OCI-LY1 (cell line): ENCODE results near the gene PTGDR2.

Experiments
- H2AFZ ChIP-seq: fragments of 200-600 bp; sonication (generic), shearing (Covaris generic); 2 replicates; pipeline ENCODE4 v1.6.0; 2014; ENCODE audit warnings: antibody characterized with exemption, mild to moderate bottlenecking, low read length
- H3F3A ChIP-seq: fragments of 200-600 bp; sonication (generic), shearing (Covaris generic); 2 replicates; pipeline ENCODE4 v1.6.0; 2014; ENCODE audit warnings: mild to moderate bottlenecking, antibody characterized with exemption, low read length, moderate library complexity; ENCODE audit not compliant: insufficient read depth
- H3K27ac ChIP-seq: fragments of 200-600 bp; sonication (generic); 2 replicates; pipeline ENCODE4 v1.5.1; 2014; ENCODE audit warnings: low read length, mixed run types, mild to moderate bottlenecking, low read depth; ENCODE audit not compliant: poor library complexity, severe bottlenecking
- H3K27me3 ChIP-seq: fragments of 200-600 bp; sonication (generic); 2 replicates; pipeline ENCODE4 v1.6.0; 2014; ENCODE audit warnings: antibody characterized with exemption, mild to moderate bottlenecking, low read length, moderate library complexity; ENCODE audit not compliant: insufficient read depth
- H3K36me3 ChIP-seq: fragments of 200-600 bp; sonication (generic); 2 replicates; pipeline ENCODE4 v1.6.1; 2014; ENCODE audit warnings: mild to moderate bottlenecking, antibody characterized with exemption, low read length, moderate library complexity, mixed read lengths; ENCODE audit not compliant: insufficient read depth
- H3K4me1 ChIP-seq: fragments of 200-600 bp; sonication (generic); 2 replicates; pipeline ENCODE4 v1.5.1; 2014; ENCODE audit warnings: mild to moderate bottlenecking, low read length, moderate library complexity; ENCODE audit not compliant: insufficient read depth, severe bottlenecking
- H3K4me2 ChIP-seq: fragments of 200-600 bp; sonication (generic), shearing (Covaris generic); 2 replicates; pipeline ENCODE4 v1.6.1; 2014; ENCODE audit warnings: low read length
- H3K4me3 ChIP-seq: fragments of 200-600 bp; sonication (generic); 2 replicates; pipeline ENCODE4 v1.5.1; 2014; ENCODE audit warnings: low read length, low read depth, mild to moderate bottlenecking, mixed read lengths; ENCODE audit not compliant: poor library complexity, severe bottlenecking
- H3K79me2 ChIP-seq: fragments of 200-600 bp; shearing (Covaris generic); 2 replicates; pipeline ENCODE4 v1.6.1; 2016; ENCODE audit warnings: mixed run types, low read length, mixed read lengths; ENCODE audit not compliant: insufficient read depth
- H3K9ac ChIP-seq: fragments of 200-600 bp; sonication (generic), shearing (Covaris generic); 2 replicates; pipeline ENCODE4 v1.6.1; 2014; ENCODE audit warnings: mild to moderate bottlenecking, low read length, mixed read lengths
- H3K9me2 ChIP-seq: fragments of 200-600 bp; sonication (generic), shearing (Covaris generic); 2 replicates; pipeline ENCODE4 v1.6.1; 2014; ENCODE audit warnings: low read depth, mild to moderate bottlenecking, low read length, mixed read lengths
- H3K9me3 ChIP-seq: fragments of 200-600 bp; shearing (Covaris generic); 2 replicates; pipeline ENCODE4 v1.6.1; 2014; ENCODE audit warnings: low read length, mixed read lengths
- H4K20me1 ChIP-seq: fragments of 200-600 bp; sonication (generic), shearing (Covaris generic); 2 replicates; pipeline ENCODE4 v1.6.0; 2016; ENCODE audit warnings: mild to moderate bottlenecking, low read length; ENCODE audit not compliant: insufficient read depth
- EZH2 ChIP-seq: fragments of 200-600 bp; sonication (generic), shearing (Covaris generic); IDR thresholded peaks from 2 replicates; pipeline ENCODE4 v1.8.0; 2017; ENCODE audit warnings: borderline replicate concordance, mixed run types, mild to moderate bottlenecking, antibody characterized with exemption, low read length, moderate library complexity, mixed read lengths
- TF ChIP-seq, protein P1 (sequence below): fragments of 200-600 bp; sonication (generic), shearing (Covaris generic); IDR thresholded peaks from 2 replicates; pipeline ENCODE4 v1.5.1; 2017; ENCODE audit warnings: mild to moderate bottlenecking, antibody characterized with exemption, low read length, moderate library complexity, mixed read lengths

The PTGDR2 gene

DNA sequence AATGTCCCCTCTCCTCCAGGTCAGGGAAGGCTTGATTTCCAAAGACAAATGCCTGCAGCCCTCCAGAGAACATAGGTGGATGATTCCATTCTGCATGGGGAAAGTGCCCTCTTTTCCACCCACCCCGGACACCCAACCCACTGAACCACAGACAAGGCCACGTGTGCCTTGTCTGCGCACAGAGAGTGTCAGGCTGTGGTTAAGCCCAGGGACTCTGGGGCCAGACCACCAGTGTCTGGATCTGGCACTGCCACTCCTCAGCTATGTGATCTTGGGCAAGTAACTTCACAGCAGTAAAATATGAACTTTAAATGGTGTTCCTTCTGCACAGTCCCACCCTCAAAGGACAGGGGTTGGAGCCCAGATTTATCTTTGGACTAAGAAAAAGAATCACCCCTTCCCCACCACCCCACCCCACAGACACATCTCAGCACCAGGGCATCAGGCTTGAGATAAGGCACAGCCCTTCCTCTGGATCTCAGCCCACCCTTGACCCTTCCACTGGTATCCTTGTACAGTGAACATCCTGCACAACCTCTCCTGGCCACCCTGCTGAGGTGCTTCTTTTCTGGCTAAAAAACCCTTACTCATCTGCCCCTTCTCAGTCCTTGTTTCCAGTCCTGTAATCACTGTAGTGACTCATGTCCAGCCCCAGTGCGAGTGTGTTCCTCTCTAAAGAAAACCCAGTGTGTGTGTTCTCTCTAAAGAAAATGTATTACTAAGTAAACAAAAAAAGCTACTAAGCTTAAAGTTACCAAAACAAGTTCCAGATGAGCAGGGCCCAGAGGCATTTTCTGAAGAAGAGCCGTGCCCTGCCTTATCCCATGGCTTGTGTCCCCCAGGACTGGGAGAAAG, 1.9 kb upstream of the PTGDR2 start:
- no peaks in the 10 kb centered on the region for H3K9me3 ChIP-seq
- peaks cover 1% of the 10 kb centered on the region; the same call in 1 of the 2 replicates for H3K36me3 ChIP-seq
- no peak overlapping the region for H3K4me2 ChIP-seq
- no peaks in the 10 kb centered on the region for H3K79me2 ChIP-seq
- no peak overlapping the region for H3K9ac ChIP-seq
- no peak for TF ChIP-seq EZH2
- TF ChIP-seq, protein P1, sequence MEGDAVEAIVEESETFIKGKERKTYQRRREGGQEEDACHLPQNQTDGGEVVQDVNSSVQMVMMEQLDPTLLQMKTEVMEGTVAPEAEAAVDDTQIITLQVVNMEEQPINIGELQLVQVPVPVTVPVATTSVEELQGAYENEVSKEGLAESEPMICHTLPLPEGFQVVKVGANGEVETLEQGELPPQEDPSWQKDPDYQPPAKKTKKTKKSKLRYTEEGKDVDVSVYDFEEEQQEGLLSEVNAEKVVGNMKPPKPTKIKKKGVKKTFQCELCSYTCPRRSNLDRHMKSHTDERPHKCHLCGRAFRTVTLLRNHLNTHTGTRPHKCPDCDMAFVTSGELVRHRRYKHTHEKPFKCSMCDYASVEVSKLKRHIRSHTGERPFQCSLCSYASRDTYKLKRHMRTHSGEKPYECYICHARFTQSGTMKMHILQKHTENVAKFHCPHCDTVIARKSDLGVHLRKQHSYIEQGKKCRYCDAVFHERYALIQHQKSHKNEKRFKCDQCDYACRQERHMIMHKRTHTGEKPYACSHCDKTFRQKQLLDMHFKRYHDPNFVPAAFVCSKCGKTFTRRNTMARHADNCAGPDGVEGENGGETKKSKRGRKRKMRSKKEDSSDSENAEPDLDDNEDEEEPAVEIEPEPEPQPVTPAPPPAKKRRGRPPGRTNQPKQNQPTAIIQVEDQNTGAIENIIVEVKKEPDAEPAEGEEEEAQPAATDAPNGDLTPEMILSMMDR, result no peak
- peaks cover 4% of the 10 kb centered on the region; the same call in 1 of the 2 replicates for H3K27me3 ChIP-seq
- H3K27ac ChIP-seq, result no peak overlapping the region
- H4K20me1 ChIP-seq, result no peaks in the 10 kb centered on the region
- H3K4me3 ChIP-seq, result no peak overlapping the region
- no peak overlapping the region for H2AFZ ChIP-seq
- H3F3A ChIP-seq, result no peaks in the 10 kb centered on the region
- H3K9me2 ChIP-seq, result no peaks in the 10 kb centered on the region
- peaks cover 4% of the 10 kb centered on the region for H3K4me1 ChIP-seq

DNA sequence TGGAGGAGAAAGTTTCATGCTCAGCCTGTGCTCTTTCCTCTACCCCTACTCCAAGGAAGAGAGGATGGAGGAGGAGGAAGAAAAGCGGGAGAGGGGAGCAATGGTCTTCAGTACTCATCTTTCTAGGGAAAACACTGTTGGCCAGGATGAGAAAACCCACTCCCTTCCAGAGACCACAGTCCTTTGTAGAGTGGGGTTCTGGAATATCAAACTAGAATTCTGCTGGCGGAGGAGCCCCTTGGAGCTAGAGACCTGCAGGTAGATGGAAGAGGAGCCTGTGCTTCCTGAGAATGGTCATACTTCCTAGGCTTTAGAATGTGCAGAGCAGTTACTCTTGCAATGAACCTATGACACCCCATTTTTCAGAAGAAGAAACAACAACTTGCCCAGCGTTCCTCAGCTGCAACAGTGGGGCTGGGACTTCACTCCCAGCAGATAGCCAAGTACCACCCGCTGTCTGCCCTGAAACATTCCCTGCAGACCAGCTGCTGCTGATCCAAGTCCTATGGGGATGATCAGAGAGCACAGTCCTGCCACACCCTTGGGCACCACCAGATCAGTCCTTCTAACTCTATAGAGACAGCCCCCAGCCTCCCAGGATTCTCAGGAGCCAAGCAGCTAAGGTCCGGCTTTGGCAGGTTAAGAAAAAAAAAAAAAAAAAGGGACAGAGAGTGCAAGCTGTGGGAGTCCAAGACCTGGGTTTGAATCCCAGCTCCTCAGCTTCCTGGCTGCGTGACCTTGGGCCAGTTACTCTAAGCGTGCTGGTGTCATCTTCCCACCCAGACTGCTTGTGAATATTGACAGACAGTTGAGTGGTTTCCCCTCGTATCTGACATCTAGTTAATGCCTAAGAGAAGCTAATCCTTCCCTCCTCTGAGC, 664 bp downstream of the PTGDR2 start:
- H3K9me2 ChIP-seq, result no peaks in the 10 kb centered on the region
- H3K79me2 ChIP-seq, result no peaks in the 10 kb centered on the region
- no peak overlapping the region for H2AFZ ChIP-seq
- H3K9ac ChIP-seq, result no peak overlapping the region
- peaks cover 4% of the 10 kb centered on the region for H3K4me1 ChIP-seq
- H4K20me1 ChIP-seq, result no peaks in the 10 kb centered on the region
- H3K27me3 ChIP-seq, result no peaks in the 10 kb centered on the region
- peaks cover 20% of the 10 kb centered on the region for H3K36me3 ChIP-seq
- H3K9me3 ChIP-seq, result no peaks in the 10 kb centered on the region
- H3F3A ChIP-seq, result no peaks in the 10 kb centered on the region
- H3K4me2 ChIP-seq, result no peak overlapping the region
- no peak for TF ChIP-seq EZH2
- TF ChIP-seq, protein P1, result no peak
- H3K4me3 ChIP-seq, result no peak overlapping the region
- H3K27ac ChIP-seq, result no peak overlapping the region

DNA sequence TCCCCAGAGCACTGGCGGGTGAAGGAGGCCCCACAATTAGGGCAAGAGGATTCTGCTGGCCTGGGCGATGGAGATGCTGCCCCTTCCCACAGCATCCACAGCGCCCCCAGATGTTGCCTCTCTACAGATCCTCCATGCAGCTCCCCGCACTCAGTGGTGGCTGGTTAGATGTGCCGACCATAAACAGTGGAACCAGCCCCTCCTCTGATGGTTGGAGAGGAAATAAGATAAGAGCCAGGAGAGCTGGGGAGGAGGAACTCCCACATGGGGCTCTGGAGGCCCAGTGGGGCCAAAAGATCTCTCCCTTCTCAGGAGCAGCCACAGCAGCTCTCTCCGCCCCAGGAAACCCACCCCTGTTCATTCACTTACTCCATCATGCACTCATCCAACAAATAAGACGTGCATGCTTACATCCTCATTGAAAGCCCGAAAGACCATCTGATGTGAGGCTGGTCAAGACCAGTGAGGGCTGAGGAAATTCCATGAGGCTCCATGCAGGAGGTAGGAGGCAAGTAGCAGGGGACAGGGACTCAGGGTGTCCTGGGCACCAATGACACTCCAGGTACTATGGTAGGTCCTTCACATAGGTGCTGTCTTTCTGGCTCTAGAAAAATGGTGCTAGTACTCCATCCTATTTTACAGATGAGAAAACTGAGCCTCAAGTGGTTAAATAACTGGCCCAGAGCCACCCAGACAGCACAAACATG, 1.5 kb downstream of the PTGDR2 start:
- TF ChIP-seq, protein P1, result no peak
- TF ChIP-seq EZH2, result no peak
- Histone ChIP-seq H4K20me1 (no peaks in the 10 kb centered on the region), H3K27me3 (no peaks in the 10 kb centered on the region), H3K4me1 (peaks cover 4% of the 10 kb centered on the region), H3K79me2 (no peaks in the 10 kb centered on the region), H3K27ac (no peak overlapping the region), H3K9me2 (no peaks in the 10 kb centered on the region), H3F3A (no peaks in the 10 kb centered on the region), H3K9me3 (no peaks in the 10 kb centered on the region), H3K4me2 (no peak overlapping the region), H2AFZ (no peak overlapping the region), H3K4me3 (no peak overlapping the region), H3K9ac (no peak overlapping the region), H3K36me3 (peaks cover 28% of the 10 kb centered on the region)
